Neural cell (in vitro differentiated cells): ENCODE results near the gene RPUSD3. TPM values are rescaled to one million over a fixed set of nuclear protein-coding genes. Genes with fewer than 3 reads are reported as not detected.

ENCODE experiments used
- H2AFZ ChIP-seq: fragments of 200-600, 300-800 bp; sonication (generic), shearing (Covaris generic); 2 replicates; pipeline ENCODE4 v1.6.0; 2014; ENCODE audit warnings: low read depth, mild to moderate bottlenecking, antibody characterized with exemption, low read length, moderate library complexity
- H3F3A ChIP-seq: fragments of 200-600 bp; shearing (Covaris generic); 2 replicates; pipeline ENCODE4 v1.6.1; 2016; ENCODE audit warnings: mild to moderate bottlenecking, moderate library complexity, mixed read lengths, antibody characterized with exemption, low read length; ENCODE audit not compliant: insufficient read depth, poor library complexity, severe bottlenecking
- H3K27ac ChIP-seq: fragments of 200-600, 300-800 bp; sonication (generic), shearing (Covaris generic); 2 replicates; pipeline ENCODE4 v1.5.1; 2014; ENCODE audit warnings: mild to moderate bottlenecking, low read length, moderate library complexity
- H3K27me3 ChIP-seq: fragments of 300-800, 200-600 bp; sonication (generic), shearing (Covaris generic); 2 replicates; pipeline ENCODE4 v1.6.0; 2014; ENCODE audit warnings: mild to moderate bottlenecking, low read depth, low read length, moderate library complexity; ENCODE audit not compliant: insufficient read depth
- H3K36me3 ChIP-seq: fragments of 300-800, 200-600 bp; sonication (generic), shearing (Covaris generic); 2 replicates; pipeline ENCODE4 v1.5.1; 2014; ENCODE audit warnings: mild to moderate bottlenecking, antibody characterized with exemption, low read length, moderate library complexity; ENCODE audit not compliant: insufficient read depth
- H3K4me2 ChIP-seq: fragments of 300-800, 200-600 bp; sonication (generic), shearing (Covaris generic); 2 replicates; pipeline ENCODE4 v1.6.0; 2014; ENCODE audit warnings: mild to moderate bottlenecking, low read length
- H3K4me3 ChIP-seq: fragments of 300-800, 200-600 bp; sonication (generic), shearing (Covaris generic); 2 replicates; pipeline ENCODE4 v1.5.1; 2014; ENCODE audit warnings: mild to moderate bottlenecking, low read length, moderate library complexity
- H3K79me2 ChIP-seq: fragments of 200-600 bp; shearing (Covaris generic); replicated peaks from 2 replicates; pipeline ENCODE4 v1.6.0; 2014; ENCODE audit warnings: mild to moderate bottlenecking, low read length, moderate library complexity; ENCODE audit not compliant: insufficient read depth
- H3K9ac ChIP-seq: fragments of 300-800, 200-600 bp; sonication (generic), shearing (Covaris generic); 2 replicates; pipeline ENCODE4 v1.6.1; 2016; ENCODE audit warnings: mild to moderate bottlenecking, low read length, mixed read lengths
- H3K9me2 ChIP-seq: fragments of 200-600 bp; shearing (Covaris generic); 2 replicates; pipeline ENCODE4 v1.6.1; 2016; ENCODE audit warnings: mild to moderate bottlenecking, low read length, mixed read lengths; ENCODE audit not compliant: insufficient read depth
- H3K9me3 ChIP-seq: fragments of 200-600, 300-800 bp; sonication (generic), shearing (Covaris generic); 2 replicates; pipeline ENCODE4 v1.6.1; 2016; ENCODE audit warnings: mild to moderate bottlenecking, mixed run types, low read length, moderate library complexity, mixed read lengths
- H4K20me1 ChIP-seq: fragments of 200-600 bp; shearing (Covaris generic); 2 replicates; pipeline ENCODE4 v1.6.1; 2016; ENCODE audit warnings: mild to moderate bottlenecking, mixed run types; ENCODE audit not compliant: insufficient read depth
- EP300 ChIP-seq: fragments of 450-650 bp; conservative IDR thresholded peaks from 2 replicates; pipeline ENCODE4 v1.6.1; 2014; ENCODE audit warnings: antibody characterized with exemption, mild to moderate bottlenecking, moderate library complexity; ENCODE audit not compliant: poor library complexity, severe bottlenecking
- EZH2 ChIP-seq: fragments of 200-600, 300-800 bp; shearing (Covaris generic), sonication (generic); IDR thresholded peaks from 2 replicates; pipeline ENCODE4 v1.6.1; 2014; ENCODE audit warnings: antibody characterized with exemption, low read length, borderline replicate concordance, mild to moderate bottlenecking; ENCODE audit not compliant: insufficient read depth, poor library complexity, severe bottlenecking
- MXI1 ChIP-seq: fragments of 450-650 bp; conservative IDR thresholded peaks from 2 replicates; pipeline ENCODE4 v1.6.1; 2014; ENCODE audit warnings: antibody characterized with exemption, mild to moderate bottlenecking; ENCODE audit not compliant: poor library complexity, severe bottlenecking
- POLR2AphosphoS5 ChIP-seq: IDR thresholded peaks from 2 replicates; pipeline ENCODE4 v1.6.1; 2012
- RAD21 ChIP-seq: fragments of 450-650 bp; conservative IDR thresholded peaks from 2 replicates; pipeline ENCODE4 v1.6.1; 2014; ENCODE audit warnings: antibody characterized with exemption, mild to moderate bottlenecking, moderate library complexity
- SMC3 ChIP-seq: fragments of 450-650 bp; conservative IDR thresholded peaks from 2 replicates; pipeline ENCODE4 v1.6.1; 2014; ENCODE audit warnings: antibody characterized with exemption, mild to moderate bottlenecking, moderate library complexity; ENCODE audit not compliant: poor library complexity
- TAF1 ChIP-seq: IDR thresholded peaks from 2 replicates; pipeline ENCODE4 v1.6.1; 2012; ENCODE audit warnings: low read depth
- polyA plus RNA-seq: library from polyadenylated mRNA; depleted of rRNA; stranded (reverse); fragments of >200 nt; gene quantifications from 2 replicates; pipeline ENCODE4 v1.2.3, GENCODE V29; 2014
- TF ChIP-seq, protein P1 (sequence below): fragments of 450-650 bp; IDR thresholded peaks from 2 replicates; pipeline ENCODE4 v1.5.1; 2014; ENCODE audit warnings: antibody characterized with exemption, mild to moderate bottlenecking, moderate library complexity; ENCODE audit not compliant: poor library complexity, severe bottlenecking
- TF ChIP-seq, protein P2 (sequence below): IDR thresholded peaks from 2 replicates; pipeline ENCODE4 v1.6.1; 2012; ENCODE audit warnings: borderline replicate concordance

RPUSD3 gene
- polyA plus RNA-seq, 1 donor from 2014 or later, result 35.2 TPM

DNA sequence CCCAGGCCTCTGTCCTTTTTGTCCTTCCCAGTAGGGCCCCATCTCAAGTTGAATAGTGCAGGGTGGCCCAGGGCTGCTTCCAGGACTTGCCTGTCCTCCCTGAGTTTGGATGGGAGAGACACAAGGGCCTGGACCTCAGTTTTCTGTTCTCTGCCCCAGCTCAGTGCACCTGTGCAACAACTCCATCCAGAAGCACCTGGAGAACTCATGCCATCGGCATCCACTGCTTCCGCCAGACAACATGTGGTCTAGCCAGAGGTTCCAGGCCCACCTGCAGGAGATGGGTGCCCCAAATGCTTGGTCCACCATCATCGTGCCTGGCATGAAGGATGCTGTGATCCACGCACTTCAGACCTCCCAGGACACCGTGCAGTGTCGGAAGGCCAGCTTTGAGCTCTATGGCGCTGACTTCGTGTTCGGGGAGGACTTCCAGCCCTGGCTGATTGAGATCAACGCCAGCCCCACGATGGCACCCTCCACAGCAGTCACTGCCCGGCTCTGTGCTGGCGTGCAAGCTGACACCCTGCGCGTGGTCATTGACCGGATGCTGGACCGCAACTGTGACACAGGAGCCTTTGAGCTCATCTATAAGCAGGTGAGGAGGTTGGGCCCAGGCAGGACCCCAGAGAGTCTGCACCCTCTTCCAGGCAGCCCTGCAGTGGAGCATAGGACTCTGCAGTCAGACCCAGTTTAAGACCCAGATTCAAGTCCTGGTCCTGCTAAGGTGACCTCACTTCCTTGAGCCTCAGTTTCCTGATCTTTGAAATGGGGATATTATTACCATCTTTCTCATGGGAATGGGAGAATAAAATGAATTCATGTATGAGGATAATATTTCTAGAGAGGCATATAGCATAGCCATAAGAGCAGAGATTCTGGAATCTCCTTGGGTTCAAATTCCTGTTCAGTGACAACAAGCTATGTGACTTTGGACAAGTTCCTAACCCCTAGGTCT lies 14.7 kb downstream of the RPUSD3 start:
- Histone ChIP-seq H3K9me3 (no peaks in the 10 kb centered on the region), H3K9me2 (no peaks in the 10 kb centered on the region), H3K36me3 (no peaks in the 10 kb centered on the region), H3K27ac (no peak overlapping the region), H3K4me2 (no peak overlapping the region), H2AFZ (no peak overlapping the region), H3K4me3 (no peak overlapping the region), H4K20me1 (no peaks in the 10 kb centered on the region), H3K27me3 (no peaks in the 10 kb centered on the region), H3K79me2 (no peaks in the 10 kb centered on the region), H3F3A (no peaks in the 10 kb centered on the region), H3K9ac (no peak overlapping the region)
- no peak for TF ChIP-seq EP300
- TF ChIP-seq MXI1, result no peak
- TF ChIP-seq, protein P1, sequence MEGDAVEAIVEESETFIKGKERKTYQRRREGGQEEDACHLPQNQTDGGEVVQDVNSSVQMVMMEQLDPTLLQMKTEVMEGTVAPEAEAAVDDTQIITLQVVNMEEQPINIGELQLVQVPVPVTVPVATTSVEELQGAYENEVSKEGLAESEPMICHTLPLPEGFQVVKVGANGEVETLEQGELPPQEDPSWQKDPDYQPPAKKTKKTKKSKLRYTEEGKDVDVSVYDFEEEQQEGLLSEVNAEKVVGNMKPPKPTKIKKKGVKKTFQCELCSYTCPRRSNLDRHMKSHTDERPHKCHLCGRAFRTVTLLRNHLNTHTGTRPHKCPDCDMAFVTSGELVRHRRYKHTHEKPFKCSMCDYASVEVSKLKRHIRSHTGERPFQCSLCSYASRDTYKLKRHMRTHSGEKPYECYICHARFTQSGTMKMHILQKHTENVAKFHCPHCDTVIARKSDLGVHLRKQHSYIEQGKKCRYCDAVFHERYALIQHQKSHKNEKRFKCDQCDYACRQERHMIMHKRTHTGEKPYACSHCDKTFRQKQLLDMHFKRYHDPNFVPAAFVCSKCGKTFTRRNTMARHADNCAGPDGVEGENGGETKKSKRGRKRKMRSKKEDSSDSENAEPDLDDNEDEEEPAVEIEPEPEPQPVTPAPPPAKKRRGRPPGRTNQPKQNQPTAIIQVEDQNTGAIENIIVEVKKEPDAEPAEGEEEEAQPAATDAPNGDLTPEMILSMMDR, result no peak
- TF ChIP-seq SMC3, result no peak
- no peak for TF ChIP-seq TAF1

DNA sequence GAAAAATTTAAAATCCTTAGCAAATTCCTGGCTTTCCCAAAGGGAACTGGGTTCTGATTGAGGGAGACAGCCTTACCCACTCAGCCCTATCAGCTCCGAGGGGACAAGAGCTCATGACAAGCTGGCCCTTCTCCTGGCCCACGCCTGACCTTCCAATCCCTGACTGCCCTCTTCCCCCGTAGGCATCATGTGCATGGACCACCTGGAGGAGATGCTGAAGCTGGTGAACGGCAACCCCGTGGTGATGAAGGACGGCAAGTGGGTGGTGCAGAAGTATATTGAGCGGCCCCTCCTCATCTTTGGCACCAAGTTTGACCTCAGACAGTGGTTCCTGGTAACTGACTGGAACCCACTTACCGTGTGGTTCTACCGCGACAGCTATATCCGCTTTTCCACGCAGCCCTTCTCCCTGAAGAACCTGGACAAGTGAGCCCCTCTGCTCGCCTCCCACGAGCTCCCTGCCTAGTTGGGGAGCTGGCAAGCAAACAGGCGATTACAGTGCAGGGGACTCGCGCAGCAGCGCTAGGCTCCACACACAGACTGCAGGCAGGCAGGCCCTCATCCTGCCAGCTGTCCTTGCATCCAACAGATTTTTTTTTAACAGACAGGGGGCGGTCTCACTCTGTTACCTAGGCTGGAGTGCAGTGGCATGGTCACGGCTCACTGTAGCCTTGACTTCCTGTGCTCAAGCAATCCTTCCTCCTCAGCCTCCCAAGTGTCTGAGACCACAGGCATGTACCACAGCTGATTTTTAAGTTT lies 16.8 kb downstream of the RPUSD3 start:
- Histone ChIP-seq H4K20me1 (no peaks in the 10 kb centered on the region), H3K9me2 (no peaks in the 10 kb centered on the region), H3F3A (no peaks in the 10 kb centered on the region), H3K4me3 (no peak overlapping the region), H3K27me3 (no peaks in the 10 kb centered on the region), H3K36me3 (no peaks in the 10 kb centered on the region), H3K79me2 (no peaks in the 10 kb centered on the region), H3K4me2 (no peak overlapping the region), H3K9ac (no peak overlapping the region), H3K9me3 (no peaks in the 10 kb centered on the region), H3K27ac (no peak overlapping the region), H2AFZ (no peak overlapping the region)
- TF ChIP-seq SMC3 (no peak), EP300 (no peak), RAD21 (no peak), EZH2 (no peak), POLR2AphosphoS5 (no peak), MXI1 (no peak)
- TF ChIP-seq, protein P2, sequence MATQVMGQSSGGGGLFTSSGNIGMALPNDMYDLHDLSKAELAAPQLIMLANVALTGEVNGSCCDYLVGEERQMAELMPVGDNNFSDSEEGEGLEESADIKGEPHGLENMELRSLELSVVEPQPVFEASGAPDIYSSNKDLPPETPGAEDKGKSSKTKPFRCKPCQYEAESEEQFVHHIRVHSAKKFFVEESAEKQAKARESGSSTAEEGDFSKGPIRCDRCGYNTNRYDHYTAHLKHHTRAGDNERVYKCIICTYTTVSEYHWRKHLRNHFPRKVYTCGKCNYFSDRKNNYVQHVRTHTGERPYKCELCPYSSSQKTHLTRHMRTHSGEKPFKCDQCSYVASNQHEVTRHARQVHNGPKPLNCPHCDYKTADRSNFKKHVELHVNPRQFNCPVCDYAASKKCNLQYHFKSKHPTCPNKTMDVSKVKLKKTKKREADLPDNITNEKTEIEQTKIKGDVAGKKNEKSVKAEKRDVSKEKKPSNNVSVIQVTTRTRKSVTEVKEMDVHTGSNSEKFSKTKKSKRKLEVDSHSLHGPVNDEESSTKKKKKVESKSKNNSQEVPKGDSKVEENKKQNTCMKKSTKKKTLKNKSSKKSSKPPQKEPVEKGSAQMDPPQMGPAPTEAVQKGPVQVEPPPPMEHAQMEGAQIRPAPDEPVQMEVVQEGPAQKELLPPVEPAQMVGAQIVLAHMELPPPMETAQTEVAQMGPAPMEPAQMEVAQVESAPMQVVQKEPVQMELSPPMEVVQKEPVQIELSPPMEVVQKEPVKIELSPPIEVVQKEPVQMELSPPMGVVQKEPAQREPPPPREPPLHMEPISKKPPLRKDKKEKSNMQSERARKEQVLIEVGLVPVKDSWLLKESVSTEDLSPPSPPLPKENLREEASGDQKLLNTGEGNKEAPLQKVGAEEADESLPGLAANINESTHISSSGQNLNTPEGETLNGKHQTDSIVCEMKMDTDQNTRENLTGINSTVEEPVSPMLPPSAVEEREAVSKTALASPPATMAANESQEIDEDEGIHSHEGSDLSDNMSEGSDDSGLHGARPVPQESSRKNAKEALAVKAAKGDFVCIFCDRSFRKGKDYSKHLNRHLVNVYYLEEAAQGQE, result no peak
